SK-N-SH (cell line): ENCODE results near the gene C2CD4B. TPM values are rescaled to one million over a fixed set of nuclear protein-coding genes. Genes with fewer than 3 reads are reported as not detected.

Experiments used
- CTCF ChIA-PET: fragments of 300-600, 350-600 bp; formaldehyde crosslinking; extraction: SDS; loops from one replicate; lab custom pipeline; 2021; lab: Yijun Ruan, JAX
- POLR2A ChIA-PET: fragments of 350-600 bp; sonication (Branson Sonifier 250); formaldehyde crosslinking; extraction: SDS; loops from one replicate; lab custom pipeline; 2020; ENCODE audit warnings: antibody characterized with exemption, inconsistent platforms; lab: Yijun Ruan, JAX
- DNase-seq: peaks from one replicate; pipeline ENCODE4 v3.0.0; 2012
- H2AFZ ChIP-seq: fragments of 200-600 bp; sonication (generic); 2 replicates; pipeline ENCODE4 v1.8.1; 2016; ENCODE audit warnings: antibody characterized with exemption, mild to moderate bottlenecking, low read depth
- H3F3A ChIP-seq: fragments of 200-600 bp; sonication (generic); replicated peaks from 2 replicates; pipeline ENCODE3; 2016; ENCODE audit warnings: antibody characterized with exemption, mild to moderate bottlenecking; ENCODE audit not compliant: insufficient read depth
- H3K27ac ChIP-seq, 2 experiments: fragments of 200-500 bp in 1 of 2; fragments of 200-600 bp in 1 of 2; sonication (Bioruptor generic) in 1 of 2; sonication (generic), shearing (Covaris generic) in 1 of 2; 2 replicates each; pipeline versions ENCODE4 v1.5.1 to v1.6.1; 2014 to 2016; ENCODE audit warnings: low read depth in 2 of 2, inconsistent platforms in 1 of 2, low read length in 1 of 2, mild to moderate bottlenecking in 1 of 2, mixed read lengths in 1 of 2
- H3K27me3 ChIP-seq: fragments of 200-600 bp; sonication (generic), shearing (Covaris generic); 2 replicates; pipeline ENCODE4 v1.6.1; 2016; ENCODE audit warnings: mixed run types; ENCODE audit not compliant: insufficient read depth
- H3K36me3 ChIP-seq, 2 experiments: fragments of 200-500 bp in 1 of 2; fragments of 200-600 bp in 1 of 2; sonication (Bioruptor generic) in 1 of 2; sonication (generic) in 1 of 2; replicated peaks in 1 of 2; 2 replicates each; pipeline versions ENCODE3 to v1.5.1; 2014 to 2016; ENCODE audit warnings: low read length in 1 of 2, mild to moderate bottlenecking in 1 of 2; ENCODE audit not compliant: insufficient read depth in 2 of 2, control insufficient read depth in 1 of 2
- H3K4me1 ChIP-seq, 2 experiments: fragments of 200-500 bp in 1 of 2; fragments of 200-600 bp in 1 of 2; sonication (Bioruptor generic) in 1 of 2; sonication (generic), shearing (Covaris generic) in 1 of 2; 2 replicates each; pipeline versions ENCODE4 v1.5.1 to v1.6.1; 2014 to 2016; ENCODE audit warnings: low read depth in 1 of 2, low read length in 1 of 2, mixed run types in 1 of 2; ENCODE audit not compliant: insufficient read depth in 2 of 2, control insufficient read depth in 1 of 2
- H3K4me2 ChIP-seq: fragments of 200-600 bp; sonication (generic), shearing (Covaris generic); 2 replicates; pipeline ENCODE4 v1.6.1; 2017; ENCODE audit warnings: mixed run types
- H3K4me3 ChIP-seq, 2 experiments: fragments of 200-500 bp in 1 of 2; fragments of 200-600 bp in 1 of 2; sonication (Bioruptor generic) in 1 of 2; sonication (generic), shearing (Covaris generic) in 1 of 2; 2 replicates each; pipeline versions ENCODE4 v1.5.1 to v1.8.1; 2014 to 2016; ENCODE audit warnings: low read depth in 2 of 2, inconsistent platforms in 1 of 2, low read length in 1 of 2, mild to moderate bottlenecking in 1 of 2, mixed read lengths in 1 of 2, moderate library complexity in 1 of 2
- H3K79me2 ChIP-seq: fragments of 200-600 bp; sonication (generic); 2 replicates; pipeline ENCODE4 v1.8.1; 2017; ENCODE audit warnings: mild to moderate bottlenecking; ENCODE audit not compliant: insufficient read depth
- H3K9ac ChIP-seq: fragments of 200-600 bp; sonication (generic); 2 replicates; pipeline ENCODE4 v1.6.1; 2017; ENCODE audit warnings: mixed run types
- H3K9me2 ChIP-seq: fragments of 200-600 bp; sonication (generic); 2 replicates; pipeline ENCODE4 v1.6.1; 2017; ENCODE audit warnings: mixed run types
- H3K9me3 ChIP-seq: fragments of 200-600 bp; sonication (generic); 2 replicates; pipeline ENCODE4 v1.6.1; 2017; ENCODE audit warnings: mixed run types, mild to moderate bottlenecking, moderate library complexity
- H4K20me1 ChIP-seq: fragments of 200-600 bp; sonication (generic); 2 replicates; pipeline ENCODE4 v1.6.1; 2017; ENCODE audit warnings: mild to moderate bottlenecking, mixed run types; ENCODE audit not compliant: insufficient read depth
- ELF1 ChIP-seq: IDR thresholded peaks from 2 replicates; pipeline ENCODE4 v1.4.0; 2012
- EP300 ChIP-seq, 2 experiments: IDR thresholded peaks; 2 replicates each; pipeline versions ENCODE4 v1.4.0 to v1.6.1; 2012; ENCODE audit warnings: borderline replicate concordance in 1 of 2, low read depth in 1 of 2, low read length in 1 of 2
- FOSL2 ChIP-seq: IDR thresholded peaks from 2 replicates; pipeline ENCODE4 v1.4.0; 2012; ENCODE audit warnings: low read depth, mild to moderate bottlenecking, moderate library complexity, borderline replicate concordance
- FOXJ3 ChIP-seq: sonication (generic); formaldehyde crosslinking; IDR thresholded peaks from 2 replicates; pipeline ENCODE4 v1.5.1; 2020; ENCODE audit warnings: mild to moderate bottlenecking, missing genetic modification reagents
- GABPA ChIP-seq: IDR thresholded peaks from 2 replicates; pipeline ENCODE4 v1.4.0; 2012; ENCODE audit warnings: low read depth, mild to moderate bottlenecking
- GATA2 ChIP-seq: sonication (generic); formaldehyde crosslinking; IDR thresholded peaks from 2 replicates; pipeline ENCODE4 v1.5.0; 2020; ENCODE audit warnings: mild to moderate bottlenecking, missing genetic modification reagents
- JUND ChIP-seq: IDR thresholded peaks from 2 replicates; pipeline ENCODE4 v1.4.0; 2012
- MAX ChIP-seq: IDR thresholded peaks from 2 replicates; pipeline ENCODE4 v1.4.0; 2012; ENCODE audit warnings: low read depth
- MEF2A ChIP-seq: IDR thresholded peaks from 2 replicates; pipeline ENCODE4 v1.4.0; 2012; ENCODE audit warnings: low read depth, borderline replicate concordance
- NFIC ChIP-seq: IDR thresholded peaks from 2 replicates; pipeline ENCODE4 v1.4.0; 2012; ENCODE audit warnings: borderline replicate concordance
- RAD21 ChIP-seq: IDR thresholded peaks from 2 replicates; pipeline ENCODE4 v1.6.1; 2012; ENCODE audit warnings: mild to moderate bottlenecking, low read length
- RFX5 ChIP-seq: IDR thresholded peaks from 2 replicates; pipeline ENCODE4 v1.6.1; 2012; ENCODE audit warnings: mild to moderate bottlenecking, improper control_type of control experiment, low read length
- RXRA ChIP-seq: IDR thresholded peaks from 2 replicates; pipeline ENCODE4 v1.4.0; 2012; ENCODE audit warnings: low read depth, mild to moderate bottlenecking, borderline replicate concordance
- SIN3A ChIP-seq: IDR thresholded peaks from 2 replicates; pipeline ENCODE4 v1.6.1; 2012; ENCODE audit warnings: low read depth, mild to moderate bottlenecking, low read length, moderate library complexity, borderline replicate concordance
- TCF12 ChIP-seq: IDR thresholded peaks from 2 replicates; pipeline ENCODE4 v1.4.0; 2012
- USF1 ChIP-seq: IDR thresholded peaks from 2 replicates; pipeline ENCODE4 v1.4.0; 2012; ENCODE audit warnings: low read depth, borderline replicate concordance
- USF2 ChIP-seq: fragments of 150-350 bp; IDR thresholded peaks from 2 replicates; pipeline ENCODE4 v1.6.1; 2017; ENCODE audit warnings: antibody characterized with exemption, low read length, low read depth, borderline replicate concordance
- YY1 ChIP-seq: IDR thresholded peaks from 2 replicates; pipeline ENCODE4 v1.4.0; 2012; ENCODE audit warnings: low read depth, mild to moderate bottlenecking
- ZBTB33 ChIP-seq: IDR thresholded peaks from 2 replicates; pipeline ENCODE4 v1.4.0; 2012; ENCODE audit warnings: low read depth, borderline replicate concordance
- WGBS: methylation state at CpG from one replicate; pipeline ENCODE4 v1.1.6; 2017; ENCODE audit warnings: low lambda C conversion rate; 5-methylcytosine and 5-hydroxymethylcytosine counted together
- polyA plus RNA-seq, 3 experiments: library from polyadenylated mRNA; depleted of rRNA; stranded (reverse); fragments of >200 nt; gene quantifications; 2 replicates each; pipeline ENCODE4 v1.2.3, GENCODE V29; 2012

The C2CD4B gene
- polyA plus RNA-seq, 1 of the 3 experiments (the other 2 are of a cell fraction): not detected

GRCh38 chr15:62211348-62211747, 46.3 kb upstream of the C2CD4B start:
- H2AFZ ChIP-seq: no peak overlapping the region
- TF ChIP-seq ELF1 (no peak), FOSL2 (no peak), GATA2 (CRISPR knock-in tag) (no peak), JUND (no peak), MAX (no peak), RAD21 (no peak), USF1 (no peak), YY1 (no peak), RXRA (no peak), SIN3A (no peak), NFIC (no peak), GABPA (no peak), FOXJ3 (no peak), TCF12 (no peak), USF2 (no peak), RFX5 (no peak), EP300 (IDR thresholded peaks at IDR 0.05; ENCODE audit: borderline replicate concordance in 1 of 2, low read depth in 1 of 2, low read length in 1 of 2) (no peak), ZBTB33 (no peak), MEF2A (no peak)
- no peaks in the 10 kb centered on the region for H3K9me3 ChIP-seq
- no peak overlapping the region for H3K4me2 ChIP-seq
- no peaks in the 10 kb centered on the region for H3K9me2 ChIP-seq
- no peaks in the 10 kb centered on the region for H3K27me3 ChIP-seq
- H3K9ac ChIP-seq: no peak overlapping the region
- DNase-seq: no peak
- ChIA-PET CTCF (interaction anchor here (0.9 to 1.6 kb wide), 2 partner anchors 30 to 43 kb away, joined by 3 to 5 read pairs; no protein-coding TSS in a partner anchor), POLR2A (no interaction called here)
- H3K27ac ChIP-seq: no peak overlapping the region
- H3K79me2 ChIP-seq: no peaks in the 10 kb centered on the region
- H3F3A ChIP-seq: no peaks in the 10 kb centered on the region
- H3K4me1 ChIP-seq: no peaks in the 10 kb centered on the region
- no peak overlapping the region for H3K4me3 ChIP-seq
- H3K36me3 ChIP-seq: no peaks in the 10 kb centered on the region
- WGBS: 34% methylated on average over 2 of the region's 2 CpGs
- H4K20me1 ChIP-seq: no peaks in the 10 kb centered on the region
